LNCAP (cell line): ENCODE data around the gene CCNG1.

Experiments used
- TF ChIP-seq, protein P1 (sequence below): fragments of 450-650 bp; IDR thresholded peaks from 2 replicates; pipeline ENCODE4 v1.5.1; 2017; ENCODE audit warnings: mild to moderate bottlenecking

Gene CCNG1, protein sequence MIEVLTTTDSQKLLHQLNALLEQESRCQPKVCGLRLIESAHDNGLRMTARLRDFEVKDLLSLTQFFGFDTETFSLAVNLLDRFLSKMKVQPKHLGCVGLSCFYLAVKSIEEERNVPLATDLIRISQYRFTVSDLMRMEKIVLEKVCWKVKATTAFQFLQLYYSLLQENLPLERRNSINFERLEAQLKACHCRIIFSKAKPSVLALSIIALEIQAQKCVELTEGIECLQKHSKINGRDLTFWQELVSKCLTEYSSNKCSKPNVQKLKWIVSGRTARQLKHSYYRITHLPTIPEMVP

DNA sequence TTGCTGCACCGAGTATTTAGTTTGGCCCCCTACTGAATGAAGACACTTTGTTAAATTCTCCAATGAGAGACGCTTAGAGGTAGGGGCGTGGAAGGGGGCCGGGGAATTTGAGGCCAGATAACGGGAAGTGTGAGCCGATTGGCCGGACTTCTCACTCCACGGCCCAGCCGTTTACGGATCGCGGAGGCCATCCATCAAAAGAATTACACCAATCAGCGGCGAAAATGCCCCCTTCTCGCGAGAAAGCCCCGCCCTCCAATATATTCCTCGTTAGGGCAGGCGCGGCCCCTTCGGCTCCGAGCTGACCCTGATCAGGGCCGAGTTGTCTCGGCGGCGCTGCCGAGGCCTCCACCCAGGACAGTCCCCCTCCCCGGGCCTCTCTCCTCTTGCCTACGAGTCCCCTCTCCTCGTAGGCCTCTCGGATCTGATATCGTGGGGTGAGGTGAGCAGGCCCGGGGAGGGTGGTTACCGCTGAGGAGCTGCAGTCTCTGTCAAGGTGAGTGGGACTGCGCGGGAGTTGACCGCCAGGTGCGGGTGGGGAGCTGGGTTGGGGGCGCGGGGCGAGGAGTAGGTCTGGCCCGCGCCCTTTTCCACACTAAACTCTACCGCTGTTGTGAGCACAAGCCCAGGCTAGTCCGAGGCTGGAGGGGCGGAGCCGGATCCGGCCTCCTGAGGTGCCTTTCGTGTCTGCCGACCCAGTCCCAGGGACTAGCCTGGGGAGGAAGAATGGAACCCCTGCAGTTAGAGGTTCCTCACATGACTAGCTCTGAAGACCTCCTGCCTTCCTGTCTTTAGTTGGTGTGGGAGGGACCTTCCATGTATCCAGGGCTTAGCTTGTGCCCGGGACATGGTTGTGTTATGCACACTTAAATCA is at the start of gene CCNG1:
Gene CCNG1 (plus strand): TSS at position 287 of the 874 bp plus-strand sequence. CDS start 1,662 bp downstream, outside the sequence.
- TF ChIP-seq, protein P1, sequence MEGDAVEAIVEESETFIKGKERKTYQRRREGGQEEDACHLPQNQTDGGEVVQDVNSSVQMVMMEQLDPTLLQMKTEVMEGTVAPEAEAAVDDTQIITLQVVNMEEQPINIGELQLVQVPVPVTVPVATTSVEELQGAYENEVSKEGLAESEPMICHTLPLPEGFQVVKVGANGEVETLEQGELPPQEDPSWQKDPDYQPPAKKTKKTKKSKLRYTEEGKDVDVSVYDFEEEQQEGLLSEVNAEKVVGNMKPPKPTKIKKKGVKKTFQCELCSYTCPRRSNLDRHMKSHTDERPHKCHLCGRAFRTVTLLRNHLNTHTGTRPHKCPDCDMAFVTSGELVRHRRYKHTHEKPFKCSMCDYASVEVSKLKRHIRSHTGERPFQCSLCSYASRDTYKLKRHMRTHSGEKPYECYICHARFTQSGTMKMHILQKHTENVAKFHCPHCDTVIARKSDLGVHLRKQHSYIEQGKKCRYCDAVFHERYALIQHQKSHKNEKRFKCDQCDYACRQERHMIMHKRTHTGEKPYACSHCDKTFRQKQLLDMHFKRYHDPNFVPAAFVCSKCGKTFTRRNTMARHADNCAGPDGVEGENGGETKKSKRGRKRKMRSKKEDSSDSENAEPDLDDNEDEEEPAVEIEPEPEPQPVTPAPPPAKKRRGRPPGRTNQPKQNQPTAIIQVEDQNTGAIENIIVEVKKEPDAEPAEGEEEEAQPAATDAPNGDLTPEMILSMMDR, result no peak

- TF ChIP-seq, protein P1, result no peak
Measured at GRCh38 chr5:163395792-163396191, 41.6 kb upstream of the CCNG1 start.

- TF ChIP-seq, protein P1, result no peak
Measured at GRCh38 chr5:163397354-163397753, 40.0 kb upstream of the CCNG1 start.

DNA sequence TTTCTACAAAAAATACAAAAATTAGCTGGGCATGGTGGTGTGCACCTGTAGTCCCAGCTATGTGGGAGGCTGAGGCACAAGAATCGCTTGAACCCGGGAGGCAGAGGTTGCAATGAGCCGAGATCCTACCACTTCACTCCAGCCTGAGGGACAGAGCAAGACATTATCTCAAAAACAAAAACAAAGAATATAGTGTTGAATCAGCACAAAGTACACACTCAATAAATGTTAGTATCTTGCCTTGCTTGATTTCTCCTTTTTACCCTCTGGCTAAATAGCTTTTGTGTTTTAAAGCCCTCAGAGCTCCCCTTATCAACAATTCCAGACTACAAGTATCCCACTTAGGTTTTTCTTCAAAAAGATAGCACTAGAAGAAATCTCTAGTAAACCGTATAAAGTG is 37.5 kb upstream of the CCNG1 start:
- TF ChIP-seq, protein P1, result no peak

DNA sequence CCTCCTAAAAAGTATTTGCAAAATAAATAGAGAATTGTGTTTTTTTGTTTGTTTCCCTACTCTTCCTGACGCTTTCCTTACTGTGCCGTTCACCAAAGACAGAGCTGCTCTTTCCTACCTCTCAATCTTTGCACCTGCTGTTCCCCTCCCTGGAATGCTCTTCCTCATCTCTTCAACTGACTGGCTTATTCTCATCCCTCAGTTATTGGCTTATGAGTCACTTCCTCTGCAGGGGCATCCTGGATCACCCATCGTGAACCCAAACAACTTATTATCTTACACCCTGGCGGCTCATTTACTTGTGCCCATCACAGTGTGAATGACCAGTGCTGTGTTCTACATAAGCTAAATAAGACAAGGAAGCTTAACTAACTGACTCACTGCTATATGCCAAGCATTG is 36.1 kb upstream of the CCNG1 start:
- TF ChIP-seq, protein P1, result no peak

GRCh38 chr5:163402007-163402406 is 35.4 kb upstream of the CCNG1 start:
- TF ChIP-seq, protein P1, result no peak

- TF ChIP-seq, protein P1, result no peak
Measured at GRCh38 chr5:163404364-163405173, 32.8 kb upstream of the CCNG1 start.
